HuH-7.5 (cell line): Measurements from ENCODE around the gene TEC.
A peak's percentile ranks its signal among the peaks of the same experiment; 100 is the strongest.
"Not testable (repeated sequence)": the region's sequence is repeated elsewhere in the genome, so short reads cannot be mapped to it uniquely, and the experiment has no call there.

Source experiments
- DNase-seq: peaks from one replicate; pipeline ENCODE4 v3.0.0; 2011; ENCODE audit warnings: low spot score

Gene TEC

DNA sequence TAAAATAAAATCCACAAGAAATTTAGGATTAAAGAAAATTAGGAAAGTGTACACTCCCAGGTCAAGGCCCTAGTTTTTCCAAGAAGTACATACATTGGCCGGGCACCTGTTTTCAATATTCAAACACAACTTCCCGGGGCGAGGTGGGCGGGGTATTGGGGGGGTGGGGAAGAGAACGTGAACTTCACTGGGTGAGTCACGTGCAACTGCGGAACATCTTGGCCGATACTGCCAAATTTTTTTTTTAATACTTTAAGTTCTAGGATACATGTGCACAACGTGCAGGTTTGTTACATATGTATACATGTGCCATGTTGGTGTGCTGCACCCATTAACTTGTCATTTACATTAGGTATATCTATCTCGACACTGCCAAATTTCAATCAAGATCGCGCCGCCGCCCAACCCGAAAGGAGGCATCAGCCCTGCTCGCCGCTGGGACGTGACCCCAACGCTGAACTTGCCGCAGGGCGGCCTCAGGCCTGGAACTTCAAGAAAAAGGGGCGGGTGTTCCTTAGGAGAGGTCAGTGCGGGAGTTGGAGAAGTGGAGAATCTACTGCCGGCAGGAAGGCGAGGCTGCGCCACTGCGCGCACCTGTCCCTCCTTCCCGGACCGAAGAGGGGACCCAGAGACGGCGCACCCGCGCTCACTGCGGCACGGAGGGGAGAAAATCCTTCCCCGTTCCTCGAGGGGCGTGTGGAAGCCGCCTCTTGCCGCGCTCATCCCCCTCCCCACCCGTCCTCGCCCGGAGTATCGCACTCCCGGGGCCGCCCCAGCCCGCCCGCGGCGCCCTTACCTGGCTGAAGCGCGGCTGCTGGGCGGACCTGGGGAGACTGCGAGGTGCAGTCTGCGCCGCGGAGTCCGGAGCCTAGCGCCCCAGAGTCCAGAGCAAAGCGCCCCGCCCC lies at the start of gene TEC:
TSS of gene TEC (minus strand) at position 883 of the 905 bp plus-strand sequence. CDS start 41,224 bp downstream, outside the sequence.
- peak; percentile 36 for DNase-seq

GRCh38 chr4:48315728-48316630 lies 46.3 kb upstream of the TEC start:
- peak; percentile 28 for DNase-seq

- DNase-seq: not testable (repeated sequence)
Observed at GRCh38 chr4:48314746-48315145, 45.1 kb upstream of the TEC start.

- no peak for DNase-seq
Observed at GRCh38 chr4:48311896-48312295, 42.3 kb upstream of the TEC start.

GRCh38 chr4:48308901-48309300 lies 39.3 kb upstream of the TEC start:
- DNase-seq: no peak

DNA sequence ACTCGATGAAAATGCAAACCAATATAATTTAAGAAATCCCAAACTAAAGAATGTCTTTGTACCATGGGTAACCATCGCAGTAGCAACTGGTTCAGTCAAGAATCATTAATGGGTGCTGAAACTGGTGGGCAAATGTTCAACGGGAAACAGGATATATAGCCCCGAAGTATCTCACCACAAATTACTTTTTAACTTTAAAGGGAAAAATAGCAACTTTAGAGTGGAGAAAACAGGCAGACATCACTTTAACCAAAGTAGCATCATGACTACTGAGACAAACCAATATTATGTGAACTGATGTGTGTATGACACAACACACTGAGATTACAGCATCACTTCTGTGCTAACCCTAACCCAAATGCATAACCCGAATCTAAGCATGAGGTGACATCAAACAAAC lies 37.9 kb upstream of the TEC start:
- DNase-seq: no peak

DNA sequence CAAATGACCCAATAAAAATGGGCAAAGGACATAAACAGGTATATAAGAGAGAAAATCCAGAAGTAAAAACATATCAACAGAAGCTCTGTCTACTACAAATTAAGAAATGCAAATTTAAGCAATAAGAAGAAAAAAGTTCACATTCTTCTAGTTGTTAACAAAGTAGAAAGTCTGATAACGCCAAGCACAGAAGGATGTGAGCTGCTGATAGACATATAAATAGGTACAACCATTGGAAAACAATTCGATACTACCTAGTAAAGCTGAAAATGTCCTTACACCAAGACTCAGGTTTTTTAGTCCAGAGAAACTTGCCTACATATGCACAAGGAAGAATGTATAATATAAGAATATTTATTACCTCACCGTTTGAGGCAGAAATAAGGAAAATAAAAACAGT lies 35.9 kb upstream of the TEC start:
- DNase-seq: no peak

GRCh38 chr4:48300004-48300403 lies 30.4 kb upstream of the TEC start:
- DNase-seq: no peak

- DNase-seq: no peak
Observed at GRCh38 chr4:48299560-48299959, 29.9 kb upstream of the TEC start.

DNA sequence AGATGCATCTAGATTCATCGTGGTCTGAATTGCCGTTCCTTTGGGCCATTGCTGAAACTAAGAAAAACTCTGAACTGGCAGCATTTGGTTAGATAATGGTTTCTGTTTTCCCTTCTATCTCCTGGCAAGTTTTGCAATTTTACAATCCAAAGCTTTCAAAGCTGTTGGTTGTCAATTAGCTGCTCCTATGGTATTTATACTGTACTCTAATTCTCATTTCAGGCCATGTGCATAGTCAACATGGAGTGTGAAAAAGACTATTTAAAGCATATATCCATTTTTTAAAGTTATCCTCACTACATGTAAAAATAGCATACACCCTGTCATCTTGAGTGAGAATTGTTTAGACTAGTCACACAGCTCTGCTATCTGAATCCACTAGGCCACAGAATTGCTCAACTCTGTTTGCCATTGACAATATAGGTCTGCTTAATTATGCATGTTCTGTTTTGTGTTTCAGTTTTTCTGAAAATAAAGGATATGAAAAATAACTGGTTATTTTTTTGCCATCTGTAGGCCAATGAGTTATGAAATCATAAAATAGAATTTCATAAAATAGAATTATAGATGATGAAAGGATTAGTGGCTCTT lies 27.7 kb upstream of the TEC start:
- no peak for DNase-seq

GRCh38 chr4:48296365-48296764 lies 26.7 kb upstream of the TEC start:
- no peak for DNase-seq

DNA sequence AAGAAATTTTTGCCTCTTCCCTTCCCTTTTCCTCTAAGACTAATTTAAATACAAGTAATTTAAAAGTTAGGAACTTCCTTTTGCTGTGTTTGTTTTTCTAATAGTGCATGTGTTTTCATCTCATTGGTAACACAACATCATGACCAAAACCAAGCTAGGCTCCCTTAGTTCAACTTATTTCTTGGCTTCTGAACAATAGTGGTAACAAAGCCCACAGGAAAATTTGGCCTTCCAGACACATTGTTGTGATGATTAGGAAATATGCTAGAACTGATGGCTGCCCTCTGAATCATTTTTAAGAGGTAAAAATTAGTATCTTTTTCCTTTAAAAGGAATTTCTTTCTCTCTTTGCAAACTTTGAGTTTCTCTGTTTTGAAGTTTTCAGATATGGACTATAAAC lies 25.5 kb upstream of the TEC start:
- no peak for DNase-seq

GRCh38 chr4:48292218-48292790 lies 22.7 kb upstream of the TEC start:
- not testable (repeated sequence) for DNase-seq

DNA sequence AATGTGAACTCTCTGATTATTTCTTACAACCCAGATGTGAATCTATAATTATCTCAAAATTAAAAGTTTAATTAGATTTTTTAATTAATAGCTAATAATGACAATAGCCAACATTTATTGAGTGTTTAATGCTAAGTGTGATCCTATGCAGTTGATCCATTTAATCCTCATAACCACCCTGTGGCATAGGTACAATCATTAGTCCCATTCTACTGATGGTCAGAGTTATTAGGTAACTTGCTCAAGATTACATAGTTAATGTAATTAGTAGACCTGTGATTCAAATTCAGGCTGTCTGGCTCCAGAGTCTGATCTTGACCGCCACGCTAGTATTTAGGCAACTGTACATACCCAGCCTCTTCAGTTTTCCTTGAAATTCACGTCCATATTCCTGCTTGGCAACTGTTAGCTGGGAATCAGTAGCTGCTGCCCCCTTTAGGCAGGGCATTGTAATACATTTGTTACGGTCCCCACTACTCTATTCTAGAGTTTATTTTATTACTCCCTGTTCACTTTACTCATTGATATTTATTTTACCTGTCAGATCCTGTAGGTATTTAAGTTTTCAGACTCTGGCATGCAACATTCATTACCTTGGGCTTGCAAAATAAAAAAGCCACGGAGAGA lies 20.6 kb upstream of the TEC start:
- peak; percentile 49 for DNase-seq

GRCh38 chr4:48286060-48286459 lies 16.4 kb upstream of the TEC start:
- not testable (repeated sequence) for DNase-seq

- DNase-seq: not testable (repeated sequence)
Observed at GRCh38 chr4:48285640-48286039, 16.0 kb upstream of the TEC start.

- DNase-seq: no peak
Observed at GRCh38 chr4:48275686-48276085, 6.0 kb upstream of the TEC start.

- DNase-seq: no peak
Observed at GRCh38 chr4:48275247-48275646, 5.6 kb upstream of the TEC start.

GRCh38 chr4:48271626-48272025 lies 2.0 kb upstream of the TEC start:
- DNase-seq: no peak

DNA sequence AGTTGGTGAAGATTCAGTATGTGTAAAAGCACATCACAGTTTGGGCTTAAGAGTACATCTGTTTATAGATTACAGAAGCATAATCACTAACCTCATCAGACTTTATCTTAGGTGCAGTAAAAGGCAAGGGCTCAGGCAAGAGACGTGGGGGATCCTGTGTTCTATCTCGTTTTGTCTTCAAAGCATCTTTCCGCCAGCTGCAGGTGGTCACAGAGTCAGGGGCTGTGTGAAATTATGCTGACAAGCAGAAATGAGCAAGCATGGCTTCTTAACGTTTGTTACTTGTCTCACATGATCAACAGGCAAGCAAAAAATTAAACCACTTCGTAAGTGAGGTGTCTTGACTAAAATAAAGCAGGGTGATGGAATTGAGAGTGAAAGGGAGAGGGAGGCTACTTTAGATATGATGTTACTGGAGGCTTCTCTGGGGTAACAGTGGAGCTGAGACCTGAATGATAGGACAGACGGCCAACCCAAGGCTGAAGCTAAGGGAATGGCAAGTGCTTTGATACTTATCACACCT lies 1.4 kb upstream of the TEC start:
- DNase-seq: no peak

DNA sequence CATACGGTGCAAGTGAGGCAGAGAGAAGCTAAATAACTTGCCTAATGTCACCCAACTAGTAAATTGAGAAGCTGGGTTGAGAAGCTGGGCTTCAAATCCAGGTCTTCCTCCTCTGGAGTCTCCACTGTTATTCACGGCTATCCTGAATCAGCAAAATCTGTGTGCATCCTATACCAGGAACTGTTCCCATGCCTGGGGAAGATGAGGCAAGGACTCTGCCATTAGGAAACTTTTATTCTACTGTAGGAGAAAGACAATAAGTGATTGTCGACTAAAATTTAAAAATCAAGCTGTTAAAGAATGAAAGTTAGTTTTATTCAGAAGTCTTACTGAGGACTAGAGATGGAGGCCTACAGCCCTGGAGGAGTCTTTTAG lies 872 bp upstream of the TEC start:
- DNase-seq: no peak
